GM19193 (cell line): ENCODE data around the gene SERGEF.

ENCODE experiments used
- POLR2A ChIP-seq: IDR thresholded peaks from 4 replicates; pipeline ENCODE4 v1.6.1; 2011; ENCODE audit not compliant: insufficient read depth, insufficient read length; ENCODE audit errors: extremely low read depth

SERGEF gene

DNA sequence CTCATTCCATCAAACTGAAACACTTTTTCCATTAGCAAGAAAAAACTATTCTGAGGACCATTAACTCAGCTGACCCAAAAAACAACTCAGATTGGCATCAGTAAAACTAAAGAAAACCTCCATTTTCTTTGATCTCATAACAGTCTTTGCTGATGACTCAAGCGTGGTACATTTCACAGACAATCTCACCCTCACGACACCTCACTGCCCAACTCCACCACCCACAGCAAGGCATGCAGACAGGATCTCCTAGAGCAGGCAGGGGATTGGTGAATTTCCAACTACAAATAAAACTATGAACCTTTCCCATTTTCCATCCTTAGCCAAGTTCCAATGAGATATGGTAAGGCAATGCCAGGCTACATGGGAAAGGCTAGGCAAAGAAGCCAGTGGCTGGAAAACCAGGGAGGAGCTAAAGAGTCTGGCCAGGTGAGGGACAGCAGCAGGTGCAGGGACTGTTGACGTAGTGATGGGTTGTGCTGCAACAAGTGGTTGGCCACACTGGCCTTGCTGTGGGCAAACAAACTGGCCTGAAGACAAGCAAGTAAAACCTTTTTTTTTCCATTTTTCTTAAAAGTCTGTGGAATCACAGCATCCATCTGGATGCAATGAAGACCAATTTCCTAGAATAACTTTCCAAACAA is 97.2 kb downstream of the SERGEF start:
- no peak for TF ChIP-seq POLR2A

DNA sequence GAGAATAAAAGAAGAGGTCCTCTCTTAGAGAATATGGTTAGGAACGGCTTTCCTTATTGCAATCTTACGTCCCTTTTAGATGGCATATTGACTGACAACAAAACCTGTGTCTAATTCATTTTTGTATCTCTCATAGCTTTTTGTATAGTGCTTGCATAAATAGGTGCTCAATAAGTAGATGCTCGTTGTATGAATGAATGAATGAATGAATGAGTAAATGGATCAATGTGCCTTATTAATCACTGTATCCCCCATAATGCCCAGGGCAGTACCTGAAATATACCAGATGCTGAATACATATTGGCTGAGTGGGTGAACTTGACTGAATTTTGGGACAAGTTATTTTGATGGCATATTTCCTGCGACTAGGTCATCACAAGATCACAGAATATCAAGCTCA is 97.9 kb downstream of the SERGEF start:
- no peak for TF ChIP-seq POLR2A

DNA sequence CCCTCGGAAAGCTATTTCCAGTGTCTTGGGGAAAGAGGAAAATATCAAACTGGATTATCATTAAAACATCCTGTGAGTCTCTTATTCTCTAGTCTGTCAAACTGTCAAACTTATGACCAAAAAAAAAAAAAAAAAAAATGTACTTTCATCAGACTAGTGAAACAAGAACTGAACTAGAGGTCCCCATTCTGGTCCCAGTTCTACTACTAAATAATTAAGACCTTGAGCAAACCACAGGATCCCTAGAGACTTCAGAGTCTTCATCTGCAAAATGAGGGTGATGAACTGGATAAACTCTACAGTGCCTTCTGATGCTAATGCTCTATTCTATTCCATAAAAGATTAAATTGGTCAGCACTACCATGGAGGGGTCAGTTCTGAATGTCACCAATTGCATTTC is 105.8 kb downstream of the SERGEF start:
- TF ChIP-seq POLR2A = no peak

DNA sequence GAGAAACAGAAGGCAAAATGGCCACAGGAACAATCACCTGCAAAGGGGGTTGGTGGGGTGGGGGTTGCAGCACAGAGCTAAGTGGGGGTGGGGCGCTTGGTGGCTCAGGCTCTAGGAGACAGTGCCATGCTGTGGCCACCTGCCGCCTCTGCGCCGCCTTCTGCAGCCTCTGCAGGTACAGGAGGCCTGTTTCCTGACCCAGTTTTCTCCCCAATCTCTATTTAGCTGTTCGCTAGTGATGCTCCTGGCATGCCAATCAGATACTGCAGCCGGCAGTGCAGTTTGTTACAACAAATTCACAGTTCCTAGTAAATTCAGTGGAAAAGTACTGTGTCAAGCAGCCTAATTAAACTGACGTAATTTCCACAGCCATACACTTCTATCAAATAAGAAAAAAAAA is 106.4 kb downstream of the SERGEF start:
- TF ChIP-seq POLR2A = no peak

DNA sequence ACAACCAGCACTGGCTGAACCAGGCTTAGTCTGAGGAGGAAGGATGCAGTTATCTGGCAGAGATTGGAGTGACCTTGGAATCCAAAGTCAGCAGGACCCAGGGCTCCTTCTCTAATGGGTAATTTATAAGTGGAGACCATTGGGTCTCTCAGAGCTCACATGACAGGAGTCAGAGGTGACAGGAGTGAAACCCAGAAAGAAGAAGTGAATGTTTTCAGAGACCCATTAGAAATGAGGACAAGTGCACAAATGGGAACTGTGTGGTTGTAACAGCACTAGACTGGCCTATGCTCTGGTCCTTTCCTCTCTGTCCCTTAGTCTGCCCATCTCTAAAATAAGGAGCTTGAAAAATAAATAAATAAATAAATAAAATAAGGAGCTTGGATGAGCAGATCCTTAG is 107.4 kb downstream of the SERGEF start:
- TF ChIP-seq POLR2A = no peak

DNA sequence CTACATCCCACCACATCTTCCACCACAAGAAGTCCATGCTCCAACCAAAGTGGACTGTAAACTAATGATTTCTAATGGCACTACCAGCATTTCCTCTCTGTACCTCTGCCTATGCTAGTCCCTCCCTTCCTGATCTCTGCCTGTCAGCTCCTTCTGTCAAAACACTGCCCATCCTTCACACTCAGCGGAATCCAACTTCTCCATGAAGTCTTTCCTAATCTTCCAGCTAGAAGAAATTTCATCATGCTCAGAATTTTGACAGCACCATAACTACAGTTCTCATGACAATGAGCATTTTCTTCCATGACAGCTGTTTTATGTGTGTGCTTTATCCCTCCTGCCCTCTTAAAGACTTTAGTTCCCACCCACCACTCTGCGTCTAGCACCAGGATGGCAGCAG is 111.4 kb downstream of the SERGEF start:
- no peak for TF ChIP-seq POLR2A

DNA sequence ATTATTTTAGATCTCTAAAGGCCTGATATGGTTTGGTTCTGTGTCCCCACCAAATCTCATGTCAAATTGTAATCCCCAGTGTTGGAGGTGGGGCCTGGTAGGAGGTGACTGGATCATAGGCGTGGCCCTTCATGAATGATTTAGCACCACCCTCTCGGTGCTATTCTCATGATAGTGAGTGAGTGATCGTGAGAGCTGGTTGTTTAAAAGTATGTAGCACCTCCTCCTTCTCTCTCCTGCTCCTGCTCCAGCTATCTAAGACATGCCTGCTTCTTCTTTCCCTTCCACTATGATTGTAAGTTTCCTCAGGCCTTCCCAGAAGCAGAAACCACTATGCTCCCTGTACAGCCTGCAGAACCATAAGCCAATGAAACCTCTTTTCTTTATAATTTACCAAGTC is 114.1 kb downstream of the SERGEF start:
- no peak for TF ChIP-seq POLR2A

DNA sequence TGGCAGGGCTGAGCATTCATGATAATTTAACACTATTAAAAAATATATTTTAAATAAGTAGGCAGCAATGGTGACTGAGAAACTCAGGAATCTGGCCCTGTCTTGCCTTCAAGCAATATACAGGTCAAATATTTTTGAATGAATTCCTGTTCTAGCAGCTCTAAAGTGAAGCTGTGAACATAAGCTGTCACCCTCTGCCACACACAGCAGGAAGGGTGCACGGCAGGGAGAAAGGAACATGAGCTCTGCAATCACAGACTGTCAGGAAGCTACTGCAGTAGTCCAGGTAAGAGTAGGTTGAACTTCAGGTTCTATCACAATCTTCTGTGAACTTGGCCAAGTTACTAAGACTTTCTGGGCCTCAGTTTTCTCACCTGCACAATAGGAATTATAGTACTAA is 114.8 kb downstream of the SERGEF start:
- no peak for TF ChIP-seq POLR2A

DNA sequence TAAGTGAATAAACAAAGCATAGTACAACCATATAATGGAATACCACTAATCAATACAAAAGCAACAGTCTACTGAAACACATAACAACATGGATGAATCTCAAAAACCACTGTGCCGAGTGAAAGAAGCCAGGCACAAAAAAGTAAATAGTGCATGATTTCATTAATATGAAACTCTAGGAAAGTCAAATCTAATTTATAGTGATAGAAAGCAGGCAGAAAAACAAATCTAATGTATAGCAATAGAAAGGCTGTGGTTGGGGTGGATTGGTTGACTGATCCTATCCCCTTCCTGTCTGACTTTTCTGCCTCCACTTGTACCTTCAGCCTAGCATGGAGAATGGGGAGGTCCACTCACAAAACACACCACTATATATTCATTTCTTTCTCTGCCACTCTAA is 115.4 kb downstream of the SERGEF start:
- TF ChIP-seq POLR2A = no peak

DNA sequence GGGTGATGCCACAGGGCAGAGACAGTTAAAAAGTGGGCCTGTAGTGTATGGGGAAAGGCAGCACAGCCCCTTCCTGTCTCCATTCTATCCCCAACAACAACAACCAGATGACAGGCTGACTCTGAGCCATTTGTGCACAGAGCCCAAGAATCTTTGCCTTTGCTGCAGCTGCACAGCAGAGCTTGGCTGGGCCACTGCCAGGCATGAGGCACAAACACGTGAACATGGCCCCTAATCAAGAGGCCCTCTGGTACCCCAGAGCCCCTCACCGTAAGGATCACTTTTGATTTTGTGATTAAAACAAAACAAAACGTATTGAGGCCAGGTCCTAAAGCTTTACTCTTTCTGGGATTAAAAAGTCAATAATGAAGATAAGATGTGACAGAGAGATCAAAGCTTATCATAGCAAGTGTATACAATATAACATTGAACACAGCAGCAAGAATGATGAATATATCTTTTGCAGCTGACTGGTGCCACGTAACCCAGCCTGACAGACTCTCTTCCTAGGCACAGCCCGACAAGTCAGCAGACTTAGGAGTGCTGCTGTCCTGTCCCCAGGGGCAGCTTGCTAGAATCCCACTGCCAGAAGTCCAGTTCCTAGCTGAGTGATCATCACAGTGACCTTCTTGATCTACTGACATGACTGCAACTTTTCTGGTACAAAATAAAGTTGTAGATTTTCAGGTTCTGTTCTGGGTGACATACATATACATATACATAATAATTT is 117.8 kb downstream of the SERGEF start:
- no peak for TF ChIP-seq POLR2A

DNA sequence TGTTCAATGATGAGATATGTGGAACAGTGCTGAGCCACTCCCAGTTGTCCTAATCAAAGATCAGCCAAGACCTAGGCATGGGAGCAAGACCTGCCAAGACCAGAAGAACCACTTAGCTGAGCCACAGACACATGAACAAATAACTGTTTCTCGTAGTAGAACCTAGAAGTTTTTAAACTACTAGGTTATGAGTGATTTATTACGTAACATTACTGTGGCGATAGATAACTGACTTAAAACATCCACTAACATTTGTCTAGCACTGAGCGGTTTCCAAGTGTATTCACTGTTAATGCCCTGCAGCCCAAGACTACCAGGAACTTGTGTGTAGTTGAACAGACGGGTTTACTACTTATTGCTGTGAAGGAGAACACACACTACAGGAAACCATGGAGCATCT is 120.4 kb downstream of the SERGEF start:
- no peak for TF ChIP-seq POLR2A

DNA sequence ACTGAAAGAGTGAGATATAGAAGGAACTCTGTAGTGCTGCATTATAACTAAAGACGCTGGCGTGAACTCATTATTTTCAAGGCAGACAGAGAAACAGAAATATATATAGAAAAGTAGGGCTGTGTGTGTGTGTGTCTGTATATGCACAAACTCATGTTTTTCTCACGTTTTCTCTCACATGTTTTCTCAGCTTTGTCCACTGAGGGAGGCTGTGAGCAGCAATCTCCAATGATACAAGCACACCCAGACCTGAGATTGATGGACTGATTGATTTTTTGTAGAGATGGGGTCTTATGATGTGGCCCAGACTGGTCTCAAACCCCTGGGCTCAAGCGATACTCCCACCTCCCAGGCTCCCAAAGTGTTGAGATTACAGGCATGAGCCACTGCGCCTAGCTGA is 122.5 kb downstream of the SERGEF start:
- TF ChIP-seq POLR2A = no peak

DNA sequence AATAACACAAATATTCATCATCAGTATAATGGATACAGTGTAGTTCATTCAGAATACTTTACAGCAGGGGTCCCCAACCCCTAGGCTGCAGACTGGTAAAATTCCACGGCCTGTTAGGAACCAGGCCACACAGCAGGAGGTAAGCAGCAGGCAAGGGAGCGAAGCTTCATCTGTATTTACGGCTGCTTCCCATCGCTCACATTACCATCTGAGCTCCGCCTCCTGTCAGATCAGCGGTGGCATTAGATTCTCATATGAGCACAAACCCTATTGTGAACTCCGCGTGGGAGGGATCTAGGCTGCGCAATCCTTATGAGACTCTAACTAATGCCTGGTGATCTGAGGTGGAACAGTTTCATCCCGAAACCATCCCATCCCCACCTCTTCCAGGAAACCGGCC is 125.1 kb downstream of the SERGEF start:
- no peak for TF ChIP-seq POLR2A

DNA sequence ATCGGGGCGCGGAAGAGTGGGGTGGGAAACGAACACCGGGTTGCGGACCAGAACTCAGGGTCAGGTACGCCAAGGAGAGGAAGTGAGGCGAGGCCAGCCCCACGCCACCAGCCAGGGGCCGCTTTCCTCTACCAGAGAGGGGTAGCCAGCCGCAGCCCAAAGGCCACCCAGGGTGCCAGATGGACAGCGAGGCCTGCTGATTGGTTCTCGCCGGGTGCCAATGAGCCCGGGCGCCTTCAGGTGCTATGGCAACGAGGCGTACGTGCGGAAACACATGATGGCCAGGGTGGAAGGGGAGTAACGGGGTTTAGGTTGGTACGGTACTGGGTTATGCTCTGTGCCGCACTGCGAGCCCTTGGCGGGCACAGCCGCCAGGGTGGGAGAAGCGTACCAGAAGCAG is 128.9 kb downstream of the SERGEF start:
- no peak for TF ChIP-seq POLR2A

DNA sequence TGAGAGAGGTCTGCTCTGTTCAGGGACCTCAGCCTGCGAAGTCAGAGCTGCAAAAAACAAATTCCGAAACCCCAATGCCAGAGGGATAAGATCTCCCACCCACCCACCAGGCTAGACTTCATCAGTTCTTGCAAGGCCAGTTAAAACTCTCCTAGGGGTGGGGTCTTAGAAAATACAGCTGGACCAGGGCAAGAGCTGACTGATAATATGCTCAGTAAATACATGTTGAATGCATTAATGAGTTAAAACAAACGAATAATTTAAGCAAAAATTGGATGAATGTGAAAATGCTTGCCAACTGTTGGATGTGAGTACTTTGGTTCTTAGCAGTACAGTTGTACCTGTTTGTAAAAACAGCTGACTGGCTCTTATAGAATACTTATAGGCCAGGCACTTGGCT is 129.8 kb downstream of the SERGEF start:
- TF ChIP-seq POLR2A = no peak

DNA sequence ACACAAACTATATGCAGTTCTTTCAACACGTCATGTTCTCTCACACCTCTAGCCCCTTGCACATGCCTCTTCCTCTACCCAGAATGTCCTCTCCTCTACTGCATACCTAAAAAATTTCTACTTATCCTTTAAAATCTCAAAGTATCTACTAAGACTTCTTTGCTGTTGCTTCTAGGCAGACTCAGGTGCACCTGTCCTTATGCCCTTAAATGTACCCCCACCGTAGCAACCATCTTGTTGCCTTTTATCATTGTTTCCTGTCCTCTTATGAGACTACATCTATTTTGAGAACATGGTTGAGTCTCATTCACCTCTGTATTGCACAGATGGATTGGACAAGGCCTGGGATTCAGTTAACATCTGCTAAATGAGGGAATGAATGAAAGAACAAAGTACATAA is 134.1 kb downstream of the SERGEF start:
- no peak for TF ChIP-seq POLR2A
